Measurements from ENCODE around the gene PLAAT1.

Gene PLAAT1

DNA sequence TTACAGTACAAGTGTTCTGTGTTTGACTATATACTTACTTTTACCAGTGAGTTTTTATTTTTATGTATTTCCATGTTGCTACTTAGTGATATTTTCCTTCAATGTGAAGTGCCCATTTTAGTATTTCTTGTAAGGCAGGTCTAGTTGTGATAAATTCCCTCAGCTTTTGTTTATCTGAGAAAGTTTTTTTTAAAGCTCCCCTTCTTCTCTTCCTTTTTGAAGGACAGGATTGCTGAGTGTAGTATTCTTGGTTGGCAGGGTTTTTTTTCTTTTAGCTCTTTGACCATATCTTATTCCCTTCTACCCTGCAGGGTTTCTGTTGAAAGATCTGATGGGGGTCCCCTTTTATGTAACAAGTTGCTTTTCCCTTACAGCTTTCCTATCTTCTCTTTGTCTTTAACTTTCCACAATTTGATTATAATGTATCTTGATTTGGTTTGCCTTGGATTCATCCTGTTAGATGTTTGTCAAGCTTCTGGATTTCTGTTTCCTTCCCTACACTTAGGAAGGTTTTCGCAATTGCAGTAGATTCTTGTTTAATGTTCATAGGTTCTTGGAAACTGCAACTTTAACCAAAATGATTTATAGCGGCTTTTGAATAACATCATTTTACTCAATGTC lies 7.9 kb downstream of the PLAAT1 start:
- intact Hi-C loops (cut with DNase I) = no loop called here
- no peak for DNase-seq

GRCh38 chr3:193250492-193250891 lies 9.5 kb downstream of the PLAAT1 start:
- intact Hi-C loops (cut with DNase I) = no loop called here

GRCh38 chr3:193253986-193254660 lies 13.1 kb downstream of the PLAAT1 start:
- intact Hi-C loops (cut with DNase I) = no loop called here
- no peak for DNase-seq

More at GRCh38 chr3:193250492-193250891, 9.5 kb downstream of the PLAAT1 start:
- no peak for DNase-seq

- intact Hi-C loops (cut with DNase I) = no loop called here
Measured at GRCh38 chr3:193261970-193262369, 20.9 kb downstream of the PLAAT1 start.

DNA sequence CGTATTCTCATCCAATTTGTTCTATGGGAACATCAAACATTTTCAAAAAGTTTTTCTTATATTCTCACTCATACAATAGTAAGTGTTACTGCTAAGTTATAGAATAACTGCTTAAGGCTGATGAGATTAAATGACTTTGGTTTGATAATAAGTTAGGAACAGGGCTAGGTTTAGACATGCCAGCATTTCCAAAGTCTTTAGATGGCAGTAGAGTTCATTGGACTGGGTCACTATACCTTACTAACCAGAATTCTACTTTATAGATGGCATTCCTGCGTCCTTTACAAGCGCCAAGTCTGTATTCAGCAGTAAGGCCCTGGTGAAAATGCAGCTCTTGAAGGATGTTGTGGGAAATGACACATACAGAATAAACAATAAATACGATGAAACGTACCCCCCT lies 21.7 kb downstream of the PLAAT1 start:
- intact Hi-C loops (cut with DNase I) = no loop called here
- DNase-seq = no peak

More at GRCh38 chr3:193261970-193262369, 20.9 kb downstream of the PLAAT1 start:
- DNase-seq = no peak

- DNase-seq = no peak
- intact Hi-C loops (cut with DNase I) = no loop called here
Measured at GRCh38 chr3:193269343-193270028, 28.5 kb downstream of the PLAAT1 start.

DNA sequence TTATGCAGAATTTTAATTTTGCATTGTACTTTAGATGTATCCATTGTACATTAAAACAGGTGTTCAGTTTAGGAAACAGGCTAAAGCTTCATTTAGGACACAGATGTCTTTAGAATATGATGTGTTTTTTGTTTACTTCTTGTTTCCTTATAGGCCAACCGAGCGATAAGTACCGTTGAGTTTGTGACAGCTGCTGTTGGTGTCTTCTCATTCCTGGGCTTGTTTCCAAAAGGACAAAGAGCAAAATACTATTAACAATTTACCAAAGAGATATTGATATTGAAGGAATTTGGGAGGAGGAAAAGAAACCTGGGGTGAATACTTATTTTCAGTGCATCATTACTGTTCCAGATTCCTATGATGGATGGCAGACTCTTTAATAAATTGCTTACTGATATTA lies 29.4 kb downstream of the PLAAT1 start:
- DNase-seq = no peak
- intact Hi-C loops (cut with DNase I) = no loop called here

- DNase-seq = no peak
- intact Hi-C loops (cut with DNase I) = no loop called here
Measured at GRCh38 chr3:193271101-193271840, 30.2 kb downstream of the PLAAT1 start.

DNA sequence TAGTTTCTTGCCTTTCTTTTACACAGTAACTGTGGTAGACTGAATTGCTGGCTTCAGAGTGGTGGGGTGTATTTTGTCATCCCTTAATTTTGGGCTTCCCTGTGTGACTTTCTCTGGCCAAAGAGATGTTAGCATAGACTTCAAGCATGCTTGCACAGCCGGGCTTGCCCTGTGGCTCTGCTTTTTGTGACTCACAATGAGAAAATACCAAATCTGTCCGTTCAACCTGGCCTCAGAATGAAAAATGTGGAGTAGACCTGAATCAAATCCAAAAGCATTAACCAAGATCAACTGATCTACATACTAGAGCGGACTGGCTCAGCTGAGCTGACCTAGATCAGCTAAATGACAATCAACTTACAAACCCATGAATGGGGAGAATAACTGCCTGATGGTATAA lies 51.4 kb downstream of the PLAAT1 start:
- DNase-seq = no peak
- intact Hi-C loops (cut with DNase I) = no loop called here

DNA sequence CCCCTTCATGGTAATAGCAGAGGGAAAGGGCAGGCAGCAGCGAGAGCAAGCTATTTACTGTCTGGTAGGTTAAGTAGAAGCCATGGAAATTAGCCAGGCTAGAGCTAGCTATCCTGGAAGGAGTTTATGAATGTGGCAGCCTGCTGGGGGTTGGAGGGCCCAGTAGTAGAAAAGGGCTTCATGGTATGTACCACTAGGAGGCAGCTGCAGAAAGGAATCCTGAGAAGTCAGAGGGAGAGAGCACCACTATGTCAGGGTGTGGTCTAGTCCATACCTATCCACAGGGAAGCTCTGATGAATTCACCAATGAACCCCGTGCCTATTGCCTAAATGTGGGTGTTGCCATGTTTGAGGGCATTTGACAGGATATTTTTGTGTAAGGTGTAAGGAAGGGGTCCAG lies 55.0 kb downstream of the PLAAT1 start:
- DNase-seq = no peak
- intact Hi-C loops (cut with DNase I) = no loop called here

DNA sequence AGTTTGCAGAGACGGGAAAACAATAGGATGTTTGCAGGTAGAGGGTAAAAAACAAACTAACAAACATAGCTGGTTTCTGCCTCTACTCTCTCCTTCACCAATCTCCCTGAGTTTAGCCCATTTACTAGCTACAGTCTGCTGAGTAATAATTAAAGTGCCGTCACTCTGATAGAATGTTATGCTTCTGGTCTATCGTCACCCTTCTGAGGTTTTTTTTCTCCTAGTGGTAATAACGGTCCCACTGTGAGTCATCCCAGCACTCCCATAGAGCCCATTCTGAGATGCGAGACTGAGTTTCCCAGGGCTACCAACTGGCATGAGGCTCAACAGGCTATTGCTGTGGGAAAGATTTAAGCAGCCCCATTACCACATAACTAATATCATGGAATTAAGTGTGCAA lies 56.4 kb downstream of the PLAAT1 start:
- DNase-seq = no peak
- intact Hi-C loops (cut with DNase I) = no loop called here

- intact Hi-C loops (cut with DNase I) = no loop called here
- DNase-seq = no peak
Measured at GRCh38 chr3:193301433-193301832, 60.4 kb downstream of the PLAAT1 start.

- intact Hi-C loops (cut with DNase I) = no loop called here
Measured at GRCh38 chr3:193305356-193305755, 64.3 kb downstream of the PLAAT1 start.

GRCh38 chr3:193310914-193311723 lies 70.1 kb downstream of the PLAAT1 start:
- DNase-seq = no peak

More at GRCh38 chr3:193305356-193305755, 64.3 kb downstream of the PLAAT1 start:
- no peak for DNase-seq

DNA sequence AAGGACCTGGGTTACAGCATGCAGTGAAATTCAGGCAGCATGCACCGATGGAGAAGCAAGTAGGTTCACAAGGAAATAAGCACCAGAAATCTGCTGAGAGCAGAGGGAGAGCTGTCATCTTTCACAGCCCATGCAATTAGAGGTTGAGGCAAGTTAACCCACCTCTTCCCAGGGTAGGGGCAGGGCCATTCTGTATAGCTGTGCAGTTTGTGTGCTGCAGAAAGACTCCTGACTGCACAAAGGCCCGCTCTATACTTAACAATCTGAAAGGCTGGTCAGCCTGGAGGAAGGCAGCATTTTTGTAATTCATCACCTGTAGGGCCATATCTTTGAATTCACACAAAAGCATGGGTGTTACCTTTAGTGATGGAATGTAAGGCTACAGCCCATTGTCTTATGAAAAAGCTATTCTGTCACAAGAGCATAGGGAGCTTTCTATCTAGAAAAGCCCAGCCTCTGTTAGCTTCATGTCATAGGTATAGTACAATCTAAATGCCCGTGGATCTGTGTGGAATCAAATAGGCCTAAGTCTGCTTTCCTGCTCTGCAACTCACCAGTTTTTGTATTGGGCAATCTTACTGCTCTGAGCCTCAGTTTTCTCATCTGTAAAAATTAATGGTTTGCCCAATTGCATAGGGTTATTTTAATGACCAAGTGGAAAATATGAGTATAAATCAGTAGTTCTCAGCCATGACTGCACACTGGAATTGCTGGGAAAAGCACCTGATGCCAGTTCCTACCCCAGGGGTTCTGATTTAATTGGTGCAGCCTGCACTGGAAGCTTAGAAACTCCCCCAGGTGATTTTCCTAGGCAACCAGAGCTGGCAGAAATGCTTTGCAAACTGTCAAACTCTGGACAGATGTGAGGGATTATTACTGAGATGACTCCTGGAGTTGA lies 72.3 kb downstream of the PLAAT1 start:
- DNase-seq = no peak
- intact Hi-C loops (cut with DNase I) = no loop called here

More at GRCh38 chr3:193310914-193311723, 70.1 kb downstream of the PLAAT1 start:
- intact Hi-C loops (cut with DNase I) = no loop called here

DNA sequence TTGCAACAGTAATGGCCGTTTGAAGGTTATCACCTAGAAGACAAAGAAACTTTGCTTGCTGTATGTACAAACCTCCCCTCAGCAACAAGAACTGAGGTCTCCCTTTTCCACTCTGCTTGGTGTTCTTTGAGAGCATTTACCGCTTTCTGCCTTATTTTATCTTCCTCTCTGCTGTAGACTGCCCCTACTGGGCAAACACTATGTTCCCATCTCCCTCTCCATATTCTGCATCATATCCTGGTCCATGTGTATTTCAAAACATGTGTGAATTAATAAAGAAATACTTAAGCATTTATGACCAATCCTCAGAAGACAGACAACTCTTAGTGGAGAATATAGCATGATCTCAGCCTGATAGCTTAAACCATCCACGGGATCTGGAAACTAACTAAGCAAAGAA lies 73.1 kb downstream of the PLAAT1 start:
- intact Hi-C loops (cut with DNase I) = no loop called here
- DNase-seq = no peak

DNA sequence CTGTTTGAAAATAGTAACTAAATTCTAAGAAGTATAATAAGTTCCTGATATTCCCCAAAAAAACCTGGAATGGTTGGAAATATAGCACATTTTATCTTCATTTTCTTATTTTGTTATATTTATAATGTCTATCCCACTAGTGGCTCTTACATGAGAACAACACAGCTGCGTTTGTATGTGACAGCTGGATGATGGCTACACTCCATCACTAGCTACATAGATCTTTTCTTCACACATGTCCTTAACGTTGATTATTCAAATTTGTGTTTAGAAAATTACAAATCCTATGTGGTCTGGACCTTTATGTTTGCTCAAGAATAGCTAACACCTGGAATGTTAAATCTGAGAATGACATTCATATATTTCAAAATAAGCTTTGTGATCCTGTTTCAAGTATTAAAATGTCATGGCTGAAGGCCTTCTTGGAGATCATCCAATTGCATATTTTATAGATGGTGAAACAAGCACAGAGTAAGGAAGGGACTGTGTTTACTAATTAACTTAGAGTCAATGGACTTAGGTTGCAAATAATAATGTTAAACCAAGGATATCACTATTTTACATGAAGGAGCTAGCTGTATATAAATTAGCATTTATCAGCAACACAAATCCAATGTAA lies 76.8 kb downstream of the PLAAT1 start:
- intact Hi-C loops (cut with DNase I) = no loop called here
- no peak for DNase-seq

All from head of caudate nucleus (tissue), 42 donors.